HepG2 (cell line): ENCODE measurements around the gene GPR65. TPM values are rescaled to one million over a fixed set of nuclear protein-coding genes. Genes with fewer than 3 reads are reported as not detected.

ENCODE experiments used
- FOXK2 ChIP-seq: fragments of 450-650 bp; IDR thresholded peaks from 2 replicates; pipeline ENCODE4 v1.6.1; 2016
- HNF1B ChIP-seq: sonication (generic); formaldehyde crosslinking; IDR thresholded peaks from 2 replicates; pipeline ENCODE4 v1.5.1; 2020; ENCODE audit warnings: mild to moderate bottlenecking, moderate library complexity, missing genetic modification reagents
- KDM6A ChIP-seq: IDR thresholded peaks from 2 replicates; pipeline ENCODE4 v1.6.1; 2016; ENCODE audit warnings: low read depth
- PHF21A ChIP-seq: sonication (generic); formaldehyde crosslinking; IDR thresholded peaks from 2 replicates; pipeline ENCODE4 v1.5.0; 2020; ENCODE audit warnings: mild to moderate bottlenecking, missing genetic modification reagents
- POLR2AphosphoS5 ChIP-seq: IDR thresholded peaks from 2 replicates; pipeline ENCODE4 v1.6.1; 2012; ENCODE audit warnings: low read depth, low read length
- PPARG ChIP-seq: conservative IDR thresholded peaks from 2 replicates; pipeline ENCODE4 v1.6.1; 2016; ENCODE audit warnings: missing biosample characterization, missing genetic modification reagents
- SIX4 ChIP-seq: sonication (generic); formaldehyde crosslinking; IDR thresholded peaks from 2 replicates; pipeline ENCODE4 v1.4.0; 2020; ENCODE audit warnings: missing genetic modification reagents
- TARDBP ChIP-seq: sonication (generic); formaldehyde crosslinking; IDR thresholded peaks from 2 replicates; pipeline ENCODE4 v1.8.0; 2022; ENCODE audit warnings: mild to moderate bottlenecking, missing genetic modification reagents
- THRA ChIP-seq: sonication (generic); formaldehyde crosslinking; IDR thresholded peaks from 2 replicates; pipeline ENCODE4 v1.4.0; 2020; ENCODE audit warnings: missing genetic modification reagents, borderline replicate concordance
- ZNF605 ChIP-seq: sonication (generic); formaldehyde crosslinking; IDR thresholded peaks from 2 replicates; pipeline ENCODE4 v1.8.0; 2022; ENCODE audit warnings: mild to moderate bottlenecking, missing genetic modification reagents
- ZNF790 ChIP-seq: sonication (generic); formaldehyde crosslinking; IDR thresholded peaks from 2 replicates; pipeline ENCODE4 v1.8.0; 2022; ENCODE audit warnings: missing genetic modification reagents, mild to moderate bottlenecking, borderline replicate concordance
- polyA plus RNA-seq, 8 experiments: library from polyadenylated mRNA; depleted of rRNA in 3 of 8; stranded (reverse) in 7 of 8; unstranded in 1 of 8; fragments of >200 nt; fragmentation: Illumina TruSeq in 4 of 8; extraction: Trizol in 4 of 8; gene quantifications; 2 replicates each; pipeline versions ENCODE4 v1.2.1 to v1.2.3, GENCODE V29; 2011 to 2016; ENCODE audit warnings: low read depth in 4 of 8, missing spikeins in 1 of 8, mixed read lengths in 1 of 8; ENCODE audit not compliant: insufficient read depth in 1 of 8
- total RNA-seq, 5 experiments: library from RNA; depleted of rRNA; stranded (reverse); fragments of >200 nt; fragmentation: Illumina TruSeq; extraction: Trizol; gene quantifications; 2 replicates each; pipeline ENCODE4 v1.2.3, GENCODE V29; 2016; ENCODE audit warnings: low read depth in 1 of 5
- TF ChIP-seq, protein P1 (sequence below): IDR thresholded peaks from 2 replicates; pipeline ENCODE4 v1.6.1; 2016; ENCODE audit warnings: missing genetic modification reagents, missing compliant biosample characterization
- TF ChIP-seq, protein P2 (sequence below), 2 experiments: sonication (generic) in 1 of 2; formaldehyde crosslinking in 1 of 2; IDR thresholded peaks; 2 replicates each; pipeline versions ENCODE4 v1.4.0 to v1.6.1; 2018 to 2020; ENCODE audit warnings: missing genetic modification reagents in 2 of 2, borderline replicate concordance in 1 of 2, low read depth in 1 of 2, mild to moderate bottlenecking in 1 of 2, missing biosample characterization in 1 of 2
- TF ChIP-seq, protein P3 (sequence below): sonication (generic); formaldehyde crosslinking; IDR thresholded peaks from 2 replicates; pipeline ENCODE4 v1.4.0; 2020; ENCODE audit warnings: mild to moderate bottlenecking, missing genetic modification reagents, borderline replicate concordance
- TF ChIP-seq, protein P4 (sequence below): sonication (generic); formaldehyde crosslinking; IDR thresholded peaks from 2 replicates; pipeline ENCODE4 v1.4.0; 2020; ENCODE audit warnings: missing genetic modification reagents

Gene GPR65
- total and polyA plus RNA-seq, 2 of the 13 experiments (the other 11 are each of a cell fraction or from before 2014, with no cell fraction given) = not detected

- TF ChIP-seq, protein P1, sequence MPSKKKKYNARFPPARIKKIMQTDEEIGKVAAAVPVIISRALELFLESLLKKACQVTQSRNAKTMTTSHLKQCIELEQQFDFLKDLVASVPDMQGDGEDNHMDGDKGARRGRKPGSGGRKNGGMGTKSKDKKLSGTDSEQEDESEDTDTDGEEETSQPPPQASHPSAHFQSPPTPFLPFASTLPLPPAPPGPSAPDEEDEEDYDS (CRISPR knock-in tag) = peak; percentile 83
- TF ChIP-seq TARDBP (CRISPR knock-in tag) (peak; percentile 53; the same call in 1 of the 2 replicates), POLR2AphosphoS5 (peak; percentile 45), ZNF605 (CRISPR knock-in tag) (peak; percentile 63), THRA (peak; percentile 25; the same call in 1 of the 2 replicates), HNF1B (peak; percentile 64; the same call in 1 of the 2 replicates), SIX4 (CRISPR knock-in tag) (0 out of 2 replicates have a peak, but pooled peaks have one; percentile 11), KDM6A (CRISPR knock-in tag) (peak; percentile 79), FOXK2 (0 out of 2 replicates have a peak, but pooled peaks have one; percentile 24), ZNF790 (CRISPR knock-in tag) (0 out of 2 replicates have a peak, but pooled peaks have one; percentile 62), PPARG (CRISPR knock-in tag) (0 out of 2 replicates have a peak, but pooled peaks have one; percentile 10), PHF21A (0 out of 2 replicates have a peak, but pooled peaks have one; percentile 3)
- TF ChIP-seq, protein P2, sequence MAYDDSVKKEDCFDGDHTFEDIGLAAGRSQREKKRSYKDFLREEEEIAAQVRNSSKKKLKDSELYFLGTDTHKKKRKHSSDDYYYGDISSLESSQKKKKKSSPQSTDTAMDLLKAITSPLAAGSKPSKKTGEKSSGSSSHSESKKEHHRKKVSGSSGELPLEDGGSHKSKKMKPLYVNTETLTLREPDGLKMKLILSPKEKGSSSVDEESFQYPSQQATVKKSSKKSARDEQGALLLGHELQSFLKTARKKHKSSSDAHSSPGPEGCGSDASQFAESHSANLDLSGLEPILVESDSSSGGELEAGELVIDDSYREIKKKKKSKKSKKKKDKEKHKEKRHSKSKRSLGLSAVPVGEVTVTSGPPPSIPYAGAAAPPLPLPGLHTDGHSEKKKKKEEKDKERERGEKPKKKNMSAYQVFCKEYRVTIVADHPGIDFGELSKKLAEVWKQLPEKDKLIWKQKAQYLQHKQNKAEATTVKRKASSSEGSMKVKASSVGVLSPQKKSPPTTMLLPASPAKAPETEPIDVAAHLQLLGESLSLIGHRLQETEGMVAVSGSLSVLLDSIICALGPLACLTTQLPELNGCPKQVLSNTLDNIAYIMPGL (CRISPR knock-in tag; IDR thresholded peaks at IDR 0.05; ENCODE audit: borderline replicate concordance in 1 of 2, low read depth in 1 of 2) = peak in 1 of 2 experiments; percentile 58; a peak in 2 of 4 replicates
- TF ChIP-seq, protein P3, sequence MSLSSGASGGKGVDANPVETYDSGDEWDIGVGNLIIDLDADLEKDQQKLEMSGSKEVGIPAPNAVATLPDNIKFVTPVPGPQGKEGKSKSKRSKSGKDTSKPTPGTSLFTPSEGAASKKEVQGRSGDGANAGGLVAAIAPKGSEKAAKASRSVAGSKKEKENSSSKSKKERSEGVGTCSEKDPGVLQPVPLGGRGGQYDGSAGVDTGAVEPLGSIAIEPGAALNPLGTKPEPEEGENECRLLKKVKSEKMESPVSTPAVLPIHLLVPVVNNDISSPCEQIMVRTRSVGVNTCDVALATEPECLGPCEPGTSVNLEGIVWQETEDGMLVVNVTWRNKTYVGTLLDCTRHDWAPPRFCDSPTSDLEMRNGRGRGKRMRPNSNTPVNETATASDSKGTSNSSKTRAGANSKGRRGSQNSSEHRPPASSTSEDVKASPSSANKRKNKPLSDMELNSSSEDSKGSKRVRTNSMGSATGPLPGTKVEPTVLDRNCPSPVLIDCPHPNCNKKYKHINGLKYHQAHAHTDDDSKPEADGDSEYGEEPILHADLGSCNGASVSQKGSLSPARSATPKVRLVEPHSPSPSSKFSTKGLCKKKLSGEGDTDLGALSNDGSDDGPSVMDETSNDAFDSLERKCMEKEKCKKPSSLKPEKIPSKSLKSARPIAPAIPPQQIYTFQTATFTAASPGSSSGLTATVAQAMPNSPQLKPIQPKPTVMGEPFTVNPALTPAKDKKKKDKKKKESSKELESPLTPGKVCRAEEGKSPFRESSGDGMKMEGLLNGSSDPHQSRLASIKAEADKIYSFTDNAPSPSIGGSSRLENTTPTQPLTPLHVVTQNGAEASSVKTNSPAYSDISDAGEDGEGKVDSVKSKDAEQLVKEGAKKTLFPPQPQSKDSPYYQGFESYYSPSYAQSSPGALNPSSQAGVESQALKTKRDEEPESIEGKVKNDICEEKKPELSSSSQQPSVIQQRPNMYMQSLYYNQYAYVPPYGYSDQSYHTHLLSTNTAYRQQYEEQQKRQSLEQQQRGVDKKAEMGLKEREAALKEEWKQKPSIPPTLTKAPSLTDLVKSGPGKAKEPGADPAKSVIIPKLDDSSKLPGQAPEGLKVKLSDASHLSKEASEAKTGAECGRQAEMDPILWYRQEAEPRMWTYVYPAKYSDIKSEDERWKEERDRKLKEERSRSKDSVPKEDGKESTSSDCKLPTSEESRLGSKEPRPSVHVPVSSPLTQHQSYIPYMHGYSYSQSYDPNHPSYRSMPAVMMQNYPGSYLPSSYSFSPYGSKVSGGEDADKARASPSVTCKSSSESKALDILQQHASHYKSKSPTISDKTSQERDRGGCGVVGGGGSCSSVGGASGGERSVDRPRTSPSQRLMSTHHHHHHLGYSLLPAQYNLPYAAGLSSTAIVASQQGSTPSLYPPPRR (CRISPR knock-in tag) = peak; percentile 38; the same call in 1 of the 2 replicates
- TF ChIP-seq, protein P4, sequence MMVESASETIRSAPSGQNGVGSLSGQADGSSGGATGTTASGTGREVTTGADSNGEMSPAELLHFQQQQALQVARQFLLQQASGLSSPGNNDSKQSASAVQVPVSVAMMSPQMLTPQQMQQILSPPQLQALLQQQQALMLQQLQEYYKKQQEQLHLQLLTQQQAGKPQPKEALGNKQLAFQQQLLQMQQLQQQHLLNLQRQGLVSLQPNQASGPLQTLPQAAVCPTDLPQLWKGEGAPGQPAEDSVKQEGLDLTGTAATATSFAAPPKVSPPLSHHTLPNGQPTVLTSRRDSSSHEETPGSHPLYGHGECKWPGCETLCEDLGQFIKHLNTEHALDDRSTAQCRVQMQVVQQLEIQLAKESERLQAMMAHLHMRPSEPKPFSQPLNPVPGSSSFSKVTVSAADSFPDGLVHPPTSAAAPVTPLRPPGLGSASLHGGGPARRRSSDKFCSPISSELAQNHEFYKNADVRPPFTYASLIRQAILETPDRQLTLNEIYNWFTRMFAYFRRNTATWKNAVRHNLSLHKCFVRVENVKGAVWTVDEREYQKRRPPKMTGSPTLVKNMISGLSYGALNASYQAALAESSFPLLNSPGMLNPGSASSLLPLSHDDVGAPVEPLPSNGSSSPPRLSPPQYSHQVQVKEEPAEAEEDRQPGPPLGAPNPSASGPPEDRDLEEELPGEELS (CRISPR knock-in tag) = peak; percentile 73; the same call in 1 of the 2 replicates
These were observed 19.5 kb downstream of the GPR65 start (continued) for GRCh38 chr14:88024252-88025086.
